Stomach (tissue), 9 donors: ENCODE results near the gene ZNF511. TPM values are rescaled to one million over a fixed set of nuclear protein-coding genes. Genes with fewer than 3 reads are reported as not detected.

ENCODE experiments used
- DNase-seq, 2 donors: peaks; one replicate each; pipeline versions ENCODE4 v3.0.0 to v3.0.0-alpha.2; 2013 to 2019
- H3K27ac ChIP-seq, 5 donors: fragments of 200-600 bp in 4 of 5; sonication (generic) in 4 of 5; one replicate each; pipeline ENCODE4 v1.5.1; 2013 to 2019; ENCODE audit warnings: mild to moderate bottlenecking in 1 of 5, moderate library complexity in 1 of 5
- H3K27me3 ChIP-seq, 3 donors: fragments of 200-600 bp; sonication (generic); one replicate each; pipeline ENCODE4 v1.5.1; 2017 to 2019; ENCODE audit warnings: mixed run types in 1 of 3
- H3K36me3 ChIP-seq, 4 donors: fragments of 200-600 bp; sonication (generic); 1 replicate in 3 of 4; 2 replicates in 1 of 4; pipeline ENCODE4 v1.5.1; 2016 to 2019
- H3K4me1 ChIP-seq, 4 donors: fragments of 200-600 bp; sonication (generic); one replicate each; pipeline ENCODE4 v1.5.1; 2016 to 2019
- H3K4me3 ChIP-seq, 4 donors: fragments of 200-600 bp; sonication (generic) in 3 of 4; one replicate each; pipeline ENCODE4 v1.5.1; 2016 to 2019; ENCODE audit warnings: mild to moderate bottlenecking in 1 of 4
- H3K9me3 ChIP-seq, 4 donors: fragments of 200-600 bp; sonication (generic); one replicate each; pipeline ENCODE4 v1.5.1; 2016 to 2019
- EP300 ChIP-seq: sonication (generic); formaldehyde crosslinking; IDR thresholded peaks from one replicate; pipeline ENCODE4 v1.6.1; 2017; ENCODE audit warnings: antibody characterized with exemption
- POLR2A ChIP-seq, 4 donors: fragments of 450-650 bp; IDR thresholded peaks; one replicate each; pipeline ENCODE4 v1.6.1; 2016; ENCODE audit warnings: antibody characterized with exemption in 4 of 4, control low read depth in 2 of 4, mild to moderate bottlenecking in 1 of 4, moderate library complexity in 1 of 4
- POLR2AphosphoS5 ChIP-seq, 3 donors: sonication (generic); formaldehyde crosslinking; IDR thresholded peaks; one replicate each; pipeline ENCODE4 v1.6.1; 2016; ENCODE audit warnings: antibody characterized with exemption in 3 of 3
- WGBS, 5 donors: extraction: QIAGEN DNeasy Blood & Tissue Kit in 3 of 5; methylation state at CpG; one replicate each; pipeline versions ENCODE4 v1.1.5 to v1.1.7; 2013 to 2018; 5-methylcytosine and 5-hydroxymethylcytosine counted together
- intact Hi-C: fragments of 100-400 bp; cut with DNase I; formaldehyde crosslinking; loops from one replicate; pipeline ENCODE4 v1.15.1; 2023; ENCODE audit warnings: low total_unique reads
- polyA plus RNA-seq, 3 donors: library from polyadenylated mRNA; stranded (reverse); fragments of 200-250 nt; gene quantifications; one replicate each; pipeline ENCODE4 v1.2.3, GENCODE V29; 2013
- small RNA-seq, 4 donors: library from RNA; depleted of rRNA; stranded (forward); fragments of <200 nt; gene quantifications; one replicate each; pipeline ENCODE3, GENCODE V24; 2016
- total RNA-seq, 5 donors: library from RNA; depleted of rRNA; stranded (reverse); fragments of >200 nt; gene quantifications; one replicate each; pipeline versions ENCODE4 v1.1.0 to v1.2.3, GENCODE V29; 2014 to 2016
- TF ChIP-seq, protein P1 (sequence below), 7 experiments: fragments of 450-650 bp in 4 of 7; fragments of 200-600 bp in 3 of 7; sonication (generic) in 3 of 7; IDR thresholded peaks; one replicate each; pipeline ENCODE4 v1.5.1; 2016 to 2019; ENCODE audit warnings: antibody characterized with exemption in 7 of 7, control low read depth in 2 of 7, mild to moderate bottlenecking in 1 of 7
- donor health status: healthy with polysubstance abuse.
- donor health status: Bipolar disorder and iron deficiency.
- donor health status: healthy.

ZNF511 gene
- total and polyA plus RNA-seq, 8 donors = 12.7 to 82.1 (median 55.9) TPM

DNA sequence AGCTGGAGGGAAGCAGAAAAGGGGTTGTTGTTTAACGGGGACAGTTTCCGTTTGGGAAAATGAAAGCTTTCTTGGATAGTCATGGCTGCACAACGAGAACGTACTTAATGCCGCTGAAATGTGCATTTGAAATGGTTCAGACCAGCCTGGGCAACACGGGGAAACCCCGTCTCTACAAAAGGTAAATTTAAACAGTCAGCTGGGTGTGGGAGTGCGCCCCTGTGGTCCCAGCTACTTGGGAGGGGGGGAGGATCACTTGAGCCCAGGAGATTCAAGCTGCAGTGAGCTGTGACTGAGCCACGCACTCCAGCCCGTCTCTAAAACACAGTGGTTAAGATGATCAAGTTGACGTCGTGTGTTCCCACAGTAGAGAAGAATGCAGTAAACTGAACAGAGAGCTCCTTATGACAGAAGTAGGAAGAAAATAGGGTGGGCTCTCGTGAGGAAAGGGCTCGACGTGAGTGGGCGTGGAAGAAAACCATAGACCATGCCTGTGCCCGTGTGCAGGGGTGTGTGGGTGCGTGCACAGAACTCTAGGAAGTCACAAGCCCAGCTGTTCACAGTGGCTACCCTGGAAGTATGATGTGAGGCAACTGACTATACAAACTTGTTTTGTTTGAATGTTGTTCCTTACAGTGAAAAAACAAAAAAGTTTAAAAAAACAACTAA lies 53.2 kb downstream of the ZNF511 start:
- TF ChIP-seq POLR2A (IDR thresholded peaks at IDR 0.05) = no peak
- no peak for TF ChIP-seq EP300
- no peak for TF ChIP-seq POLR2AphosphoS5 (IDR thresholded peaks at IDR 0.05)
- TF ChIP-seq, protein P1, sequence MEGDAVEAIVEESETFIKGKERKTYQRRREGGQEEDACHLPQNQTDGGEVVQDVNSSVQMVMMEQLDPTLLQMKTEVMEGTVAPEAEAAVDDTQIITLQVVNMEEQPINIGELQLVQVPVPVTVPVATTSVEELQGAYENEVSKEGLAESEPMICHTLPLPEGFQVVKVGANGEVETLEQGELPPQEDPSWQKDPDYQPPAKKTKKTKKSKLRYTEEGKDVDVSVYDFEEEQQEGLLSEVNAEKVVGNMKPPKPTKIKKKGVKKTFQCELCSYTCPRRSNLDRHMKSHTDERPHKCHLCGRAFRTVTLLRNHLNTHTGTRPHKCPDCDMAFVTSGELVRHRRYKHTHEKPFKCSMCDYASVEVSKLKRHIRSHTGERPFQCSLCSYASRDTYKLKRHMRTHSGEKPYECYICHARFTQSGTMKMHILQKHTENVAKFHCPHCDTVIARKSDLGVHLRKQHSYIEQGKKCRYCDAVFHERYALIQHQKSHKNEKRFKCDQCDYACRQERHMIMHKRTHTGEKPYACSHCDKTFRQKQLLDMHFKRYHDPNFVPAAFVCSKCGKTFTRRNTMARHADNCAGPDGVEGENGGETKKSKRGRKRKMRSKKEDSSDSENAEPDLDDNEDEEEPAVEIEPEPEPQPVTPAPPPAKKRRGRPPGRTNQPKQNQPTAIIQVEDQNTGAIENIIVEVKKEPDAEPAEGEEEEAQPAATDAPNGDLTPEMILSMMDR (IDR thresholded peaks at IDR 0.05) = no peak
- Histone ChIP-seq H3K36me3 (peaks cover 35 to 56% (median 55%) of the 10 kb centered on the region in 4 donors), H3K4me3 (no peak overlapping the region), H3K27me3 (peaks cover 0 to 4% (median 0%) of the 10 kb centered on the region in 3 donors), H3K27ac (no peak overlapping the region), H3K9me3 (no peaks in the 10 kb centered on the region), H3K4me1 (peaks cover 17 to 49% (median 35%) of the 10 kb centered on the region in 4 donors)
- intact Hi-C loops = no loop called here
- 77 to 84% (median 82%) methylated on average over 18 of the region's 18 CpGs for WGBS, 5 donors
- DNase-seq = no peak

Small RNA genes within 50 kb of the gene (small RNA-seq; reads per million reads assigned to genes)
- 0 reads per million in 4 donors for gene BANF1P2

Other genes with a start within 250 kb of the ZNF511 start
- under 1 TPM in 3 of 5 donors, not detected in 2; under 0.01 to 0.73 (median 0.14) TPM for gene ADGRA1, start 221.0 kb upstream of the ZNF511 start, total RNA-seq
- gene ADGRA1, start 221.0 kb upstream of the ZNF511 start, polyA plus RNA-seq = not detected
- gene KNDC1, start 148.7 kb upstream of the ZNF511 start, total RNA-seq = 1 to 10 TPM in 2 of 5 donors, under 1 TPM in 2, not detected in 1; 0.55 to 1.7 (median 0.80) TPM
- gene KNDC1, start 148.7 kb upstream of the ZNF511 start, polyA plus RNA-seq = under 1 TPM; 0.05 to 1.00 (median 0.46) TPM
- not detected for gene UTF1, start 78.7 kb upstream of the ZNF511 start, total RNA-seq
- not detected for gene UTF1, start 78.7 kb upstream of the ZNF511 start, polyA plus RNA-seq
- gene VENTX, start 71.1 kb upstream of the ZNF511 start, total RNA-seq = 1 to 10 TPM in 1 of 5 donors, under 1 TPM in 2, not detected in 2; 0.45 to 3.2 (median 0.58) TPM
- under 1 TPM; 0.15 to 0.75 (median 0.35) TPM for gene VENTX, start 71.1 kb upstream of the ZNF511 start, polyA plus RNA-seq
- gene ADAM8, start 32.0 kb upstream of the ZNF511 start, total RNA-seq = 10 to 100 TPM in 1 of 5 donors, 1 to 10 TPM in 3, not detected in 1; 3.3 to 50.8 (median 5.0) TPM
- gene ADAM8, start 32.0 kb upstream of the ZNF511 start, polyA plus RNA-seq = 1 to 10 TPM; 1.8 to 4.4 (median 3.6) TPM
- 100 to 1,000 TPM in 1 of 5 donors, 10 to 100 TPM in 4; 18.3 to 117 (median 41.9) TPM for gene TUBGCP2, start within 50 bp of the ZNF511 start, total RNA-seq
- 10 to 100 TPM; 40.3 to 89.8 (median 68.7) TPM for gene TUBGCP2, start within 50 bp of the ZNF511 start, polyA plus RNA-seq
- gene CALY, start 28.0 kb downstream of the ZNF511 start, total RNA-seq = 1 to 10 TPM in 2 of 5 donors, not detected in 3; 2.0 to 2.6 TPM
- under 1 TPM in 2 of 3 donors, not detected in 1; 0.44 to 0.78 TPM for gene CALY, start 28.0 kb downstream of the ZNF511 start, polyA plus RNA-seq
- 10 to 100 TPM in 1 of 5 donors, 1 to 10 TPM in 1, not detected in 3; 4.8 to 13.9 TPM for gene PRAP1, start 38.5 kb downstream of the ZNF511 start, total RNA-seq
- not detected for gene PRAP1, start 38.5 kb downstream of the ZNF511 start, polyA plus RNA-seq
- gene FUOM, start 49.1 kb downstream of the ZNF511 start, total RNA-seq = 10 to 100 TPM in 1 of 5 donors, 1 to 10 TPM in 2, not detected in 2; 6.4 to 16.2 (median 7.2) TPM
- gene FUOM, start 49.1 kb downstream of the ZNF511 start, polyA plus RNA-seq = 10 to 100 TPM; 19.6 to 38.3 (median 36.7) TPM
- gene ECHS1, start 64.4 kb downstream of the ZNF511 start, total RNA-seq = 10 to 100 TPM in 4 of 5 donors, 1 to 10 TPM in 1; 5.3 to 81.7 (median 46.8) TPM
- gene ECHS1, start 64.4 kb downstream of the ZNF511 start, polyA plus RNA-seq = 100 to 1,000 TPM in 2 of 3 donors, 10 to 100 TPM in 1; 99.6 to 103 (median 103) TPM
- gene PAOX, start 70.3 kb downstream of the ZNF511 start, total RNA-seq = 10 to 100 TPM in 4 of 5 donors, 1 to 10 TPM in 1; 3.3 to 40.0 (median 12.9) TPM
- 10 to 100 TPM in 1 of 3 donors, 1 to 10 TPM in 2; 4.7 to 10.3 (median 6.8) TPM for gene PAOX, start 70.3 kb downstream of the ZNF511 start, polyA plus RNA-seq
- gene MTG1, start 85.2 kb downstream of the ZNF511 start, total RNA-seq = 100 to 1,000 TPM in 3 of 5 donors, 10 to 100 TPM in 2; 36.7 to 177 (median 133) TPM
- 10 to 100 TPM; 38.8 to 52.9 (median 41.3) TPM for gene MTG1, start 85.2 kb downstream of the ZNF511 start, polyA plus RNA-seq
- not detected for gene SPRN, start 115.7 kb downstream of the ZNF511 start, total RNA-seq
- gene SPRN, start 115.7 kb downstream of the ZNF511 start, polyA plus RNA-seq = 1 to 10 TPM in 1 of 3 donors, under 1 TPM in 1, not detected in 1; 0.18 to 5.2 TPM
- 1 to 10 TPM in 4 of 5 donors, under 1 TPM in 1; 0.89 to 9.3 (median 8.1) TPM for gene SCART1, start 145.0 kb downstream of the ZNF511 start, total RNA-seq
- under 1 TPM in 2 of 3 donors, not detected in 1; 0.43 to 0.44 TPM for gene SCART1, start 145.0 kb downstream of the ZNF511 start, polyA plus RNA-seq
- gene CYP2E1, start 218.4 kb downstream of the ZNF511 start, total RNA-seq = 10 to 100 TPM in 2 of 5 donors, 1 to 10 TPM in 2, not detected in 1; 1.7 to 19.9 (median 11.6) TPM
- 1 to 10 TPM; 4.0 to 5.0 (median 4.6) TPM for gene CYP2E1, start 218.4 kb downstream of the ZNF511 start, polyA plus RNA-seq